Posterior vena cava (tissue), 2 donors: ENCODE measurements around the gene SUCLA2. TPM values are rescaled to one million over a fixed set of nuclear protein-coding genes. Genes with fewer than 3 reads are reported as not detected.
"Not testable (repeated sequence)": the region's sequence is repeated elsewhere in the genome, so short reads cannot be mapped to it uniquely, and the experiment has no call there.

Experiments used
- DNase-seq: peaks from one replicate; pipeline ENCODE4 v3.0.0-alpha.2; 2020; ENCODE audit warnings: low spot score
- intact Hi-C, 2 donors: fragments of 100-400 bp; cut with DNase I; formaldehyde crosslinking; loops; one replicate each; pipeline versions ENCODE4 v1.14.1 to v1.14.2; 2022 to 2023
- long read RNA-seq, 2 donors: library from polyadenylated mRNA; unstranded; transcript quantifications; one replicate each; pipeline ENCODE4 v2.0.0, GENCODE V29; 2020 to 2021
- total RNA-seq, 2 donors: library from RNA; stranded (reverse); fragmentation: NEBNext Ultra II Directional; extraction: Animal tissue kit (Norgen Biotek cat#: 25700); gene quantifications; one replicate each; pipeline ENCODE4 v1.2.1, GENCODE V29; 2021
- donor health status: DM: yes; HTN: yes; CAD: no.
- donor health status: DM: yes; HTN: yes; CAD: no.

SUCLA2 gene
- total RNA-seq, result 10 to 100 TPM; 41.8 to 44.1 TPM
- long read RNA-seq, donor 1, transcript SUCLA2-219 (11 exons, 2,111 nt), result major isoform, 26 of 37 reads
- long read RNA-seq, donor 1, partial matches to known transcripts, result 3 of 37 reads
- long read RNA-seq, donor 1, other reads (novel, unspliced or antisense), result 5 of 37 reads
- long read RNA-seq, donor 2, transcript SUCLA2-219 (11 exons, 2,111 nt), result major isoform, 105 of 129 reads
- long read RNA-seq, donor 2, partial matches to known transcripts, result 5 of 129 reads
- long read RNA-seq, donor 2, other reads (novel, unspliced or antisense), result 17 of 129 reads

GRCh38 chr13:48001114-48001881 is at the start of gene SUCLA2:
Gene SUCLA2 (minus strand): TSS chr13:48001273. CDS start chr13:48001269, 4 bp downstream.
- intact Hi-C loops, result no loop called here
- peak; percentile 97 for DNase-seq

GRCh38 chr13:48050550-48050949 is 49.5 kb upstream of the SUCLA2 start:
- no peak for DNase-seq
- intact Hi-C loops, result no loop called here

- no peak for DNase-seq
- intact Hi-C loops, result no loop called here
These were observed 42.9 kb upstream of the SUCLA2 start for GRCh38 chr13:48043789-48044503.

- intact Hi-C loops, result no loop called here
- DNase-seq, result no peak
These were observed 41.8 kb upstream of the SUCLA2 start for GRCh38 chr13:48042894-48043293.

GRCh38 chr13:48040896-48041295 is 39.8 kb upstream of the SUCLA2 start:
- intact Hi-C loops, result no loop called here
- no peak for DNase-seq

GRCh38 chr13:48040049-48040448 is 39.0 kb upstream of the SUCLA2 start:
- intact Hi-C loops, result no loop called here
- no peak for DNase-seq

GRCh38 chr13:48038761-48039160 is 37.7 kb upstream of the SUCLA2 start:
- intact Hi-C loops, result no loop called here

GRCh38 chr13:48037346-48038173 is 36.5 kb upstream of the SUCLA2 start, which contains the start of gene NUDT15:
Gene NUDT15 (plus strand): TSS chr13:48037726. CDS start chr13:48037747, 21 bp downstream.
- peak; percentile 99 for DNase-seq
- intact Hi-C loops, result no loop called here

More at GRCh38 chr13:48038761-48039160, 37.7 kb upstream of the SUCLA2 start:
- DNase-seq, result no peak

GRCh38 chr13:48029859-48030258 is 28.8 kb upstream of the SUCLA2 start:
- no peak for DNase-seq
- intact Hi-C loops, result no loop called here

- intact Hi-C loops, result no loop called here
- DNase-seq, result no peak
These were observed 27.0 kb upstream of the SUCLA2 start for GRCh38 chr13:48028066-48028465.

GRCh38 chr13:48019796-48020195 is 18.7 kb upstream of the SUCLA2 start:
- intact Hi-C loops, result no loop called here
- no peak for DNase-seq

GRCh38 chr13:48018637-48019036 is 17.6 kb upstream of the SUCLA2 start:
- DNase-seq, result no peak
- intact Hi-C loops, result no loop called here

- intact Hi-C loops, result no loop called here
These were observed 13.3 kb upstream of the SUCLA2 start for GRCh38 chr13:48014359-48014758.

GRCh38 chr13:48012668-48013067 is 11.6 kb upstream of the SUCLA2 start:
- no peak for DNase-seq
- intact Hi-C loops, result no loop called here

More at GRCh38 chr13:48014359-48014758, 13.3 kb upstream of the SUCLA2 start:
- no peak for DNase-seq

- intact Hi-C loops, result no loop called here
- no peak for DNase-seq
These were observed 9.6 kb upstream of the SUCLA2 start for GRCh38 chr13:48010698-48011097.

GRCh38 chr13:48009284-48009683 is 8.2 kb upstream of the SUCLA2 start:
- intact Hi-C loops, result no loop called here

GRCh38 chr13:48006396-48006795 is 5.3 kb upstream of the SUCLA2 start:
- DNase-seq, result no peak
- intact Hi-C loops, result no loop called here

More at GRCh38 chr13:48009284-48009683, 8.2 kb upstream of the SUCLA2 start:
- DNase-seq, result no peak

GRCh38 chr13:48004201-48004600 is 3.1 kb upstream of the SUCLA2 start:
- no peak for DNase-seq
- intact Hi-C loops, result no loop called here

- intact Hi-C loops, DNase-seq: not testable (repeated sequence)
These were observed 926 bp upstream of the SUCLA2 start for GRCh38 chr13:48001999-48002398.
